Hepatic stellate cell (primary cell): ENCODE data around the gene KCTD3.

Experiments
- DNase-seq: peaks from one replicate; pipeline ENCODE4 v3.0.0; 2011; ENCODE audit warnings: low spot score

Gene KCTD3

GRCh38 chr1:215566556-215567490 lies at the start of gene KCTD3:
Gene KCTD3 (plus strand): TSS chr1:215567304. CDS start chr1:215567686, 382 bp downstream.
- peak; percentile 74 for DNase-seq

GRCh38 chr1:215517441-215517891 lies 49.6 kb upstream of the KCTD3 start:
- DNase-seq: peak; percentile 3

- DNase-seq: no peak
These were observed 48.5 kb upstream of the KCTD3 start for GRCh38 chr1:215518594-215518993.

GRCh38 chr1:215521279-215521678 lies 45.8 kb upstream of the KCTD3 start:
- DNase-seq: no peak

GRCh38 chr1:215523128-215523861 lies 43.8 kb upstream of the KCTD3 start:
- DNase-seq: peak; percentile 5

- no peak for DNase-seq
These were observed 43.2 kb upstream of the KCTD3 start for GRCh38 chr1:215523906-215524305.

GRCh38 chr1:215526147-215526845 lies 40.8 kb upstream of the KCTD3 start:
- DNase-seq: peak; percentile 16

GRCh38 chr1:215526846-215527151 lies 40.3 kb upstream of the KCTD3 start:
- no peak for DNase-seq

GRCh38 chr1:215529111-215529510 lies 38.0 kb upstream of the KCTD3 start:
- DNase-seq: no peak

- DNase-seq: no peak
These were observed 37.5 kb upstream of the KCTD3 start for GRCh38 chr1:215529571-215529970.

- DNase-seq: no peak
These were observed 36.6 kb upstream of the KCTD3 start for GRCh38 chr1:215530401-215530984.

- no peak for DNase-seq
These were observed 27.1 kb upstream of the KCTD3 start for GRCh38 chr1:215539803-215540570.

- DNase-seq: no peak
These were observed 24.8 kb upstream of the KCTD3 start for GRCh38 chr1:215542301-215542700.

GRCh38 chr1:215543191-215543606 lies 23.9 kb upstream of the KCTD3 start:
- no peak for DNase-seq

GRCh38 chr1:215543806-215544205 lies 23.3 kb upstream of the KCTD3 start:
- no peak for DNase-seq

GRCh38 chr1:215544566-215544965 lies 22.5 kb upstream of the KCTD3 start:
- no peak for DNase-seq

GRCh38 chr1:215545096-215545495 lies 22.0 kb upstream of the KCTD3 start:
- no peak for DNase-seq

GRCh38 chr1:215547011-215547410 lies 20.1 kb upstream of the KCTD3 start:
- DNase-seq: no peak

- DNase-seq: no peak
These were observed 15.3 kb upstream of the KCTD3 start for GRCh38 chr1:215551806-215552205.

GRCh38 chr1:215554865-215555264 lies 12.2 kb upstream of the KCTD3 start:
- DNase-seq: no peak

- DNase-seq: no peak
These were observed 11.6 kb upstream of the KCTD3 start for GRCh38 chr1:215555531-215555930.
